Bronchial epithelial cell (primary cell): ENCODE results near the gene HMOX2. TPM values are rescaled to one million over a fixed set of nuclear protein-coding genes. Genes with fewer than 3 reads are reported as not detected.

Source experiments
- DNase-seq: peaks from one replicate; pipeline ENCODE4 v3.0.0-alpha.2; 2010; ENCODE audit warnings: low read depth
- FAIRE-seq: peaks from 2 replicates; lab custom pipeline; 2011; peaks lifted over from hg19 to GRCh38; lab: Jason Lieb, UNC
- H3K27me3 ChIP-seq: 2 replicates; pipeline ENCODE4 v1.5.1; 2011; ENCODE audit warnings: low read length; ENCODE audit not compliant: control insufficient read depth, insufficient read depth
- H3K36me3 ChIP-seq: 2 replicates; pipeline ENCODE4 v1.5.1; 2011; ENCODE audit warnings: low read length; ENCODE audit not compliant: control insufficient read depth, insufficient read depth
- H3K4me3 ChIP-seq: 2 replicates; pipeline ENCODE4 v1.5.1; 2011; ENCODE audit warnings: mild to moderate bottlenecking, low read depth, low read length, control low read depth
- total RNA-seq: library from RNA; depleted of rRNA; stranded (reverse); fragments of >200 nt; gene quantifications from 2 replicates; pipeline ENCODE4 v1.2.1, GENCODE V29; 2014
- TF ChIP-seq, protein P1 (sequence below): IDR thresholded peaks from 2 replicates; pipeline ENCODE4 v1.5.1; 2011; ENCODE audit warnings: mild to moderate bottlenecking, moderate library complexity, low read length, control low read depth, inconsistent platforms; ENCODE audit not compliant: insufficient read depth, severe bottlenecking

HMOX2 gene
- total RNA-seq, 1 donor from 2014 or later: 66.1 TPM

DNA sequence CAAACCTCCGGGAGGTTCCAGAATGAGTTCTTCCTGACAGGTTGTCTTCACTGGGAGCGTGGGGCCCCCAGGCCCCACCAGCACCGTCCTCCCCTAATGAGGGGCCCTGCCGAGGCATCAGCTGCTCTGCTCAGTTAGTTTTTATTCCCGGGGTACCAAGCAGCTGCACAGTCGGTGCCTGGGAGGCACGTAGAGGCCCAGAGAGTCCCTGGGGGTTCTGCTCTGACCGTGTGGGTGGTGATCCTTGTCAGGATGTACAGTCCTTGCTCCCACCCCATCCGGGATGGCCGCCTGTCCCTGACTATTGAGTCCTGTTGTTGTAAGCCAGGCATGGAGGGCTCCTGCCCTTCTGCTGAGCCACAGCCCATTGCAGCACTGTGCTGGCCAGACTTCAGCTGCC is 20.2 kb upstream of the HMOX2 start:
- Histone ChIP-seq H3K36me3 (peaks cover 24% of the 10 kb centered on the region), H3K4me3 (no peak overlapping the region), H3K27me3 (no peaks in the 10 kb centered on the region)
- DNase-seq: no peak
- TF ChIP-seq, protein P1, sequence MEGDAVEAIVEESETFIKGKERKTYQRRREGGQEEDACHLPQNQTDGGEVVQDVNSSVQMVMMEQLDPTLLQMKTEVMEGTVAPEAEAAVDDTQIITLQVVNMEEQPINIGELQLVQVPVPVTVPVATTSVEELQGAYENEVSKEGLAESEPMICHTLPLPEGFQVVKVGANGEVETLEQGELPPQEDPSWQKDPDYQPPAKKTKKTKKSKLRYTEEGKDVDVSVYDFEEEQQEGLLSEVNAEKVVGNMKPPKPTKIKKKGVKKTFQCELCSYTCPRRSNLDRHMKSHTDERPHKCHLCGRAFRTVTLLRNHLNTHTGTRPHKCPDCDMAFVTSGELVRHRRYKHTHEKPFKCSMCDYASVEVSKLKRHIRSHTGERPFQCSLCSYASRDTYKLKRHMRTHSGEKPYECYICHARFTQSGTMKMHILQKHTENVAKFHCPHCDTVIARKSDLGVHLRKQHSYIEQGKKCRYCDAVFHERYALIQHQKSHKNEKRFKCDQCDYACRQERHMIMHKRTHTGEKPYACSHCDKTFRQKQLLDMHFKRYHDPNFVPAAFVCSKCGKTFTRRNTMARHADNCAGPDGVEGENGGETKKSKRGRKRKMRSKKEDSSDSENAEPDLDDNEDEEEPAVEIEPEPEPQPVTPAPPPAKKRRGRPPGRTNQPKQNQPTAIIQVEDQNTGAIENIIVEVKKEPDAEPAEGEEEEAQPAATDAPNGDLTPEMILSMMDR: no peak
- no peak for FAIRE-seq

DNA sequence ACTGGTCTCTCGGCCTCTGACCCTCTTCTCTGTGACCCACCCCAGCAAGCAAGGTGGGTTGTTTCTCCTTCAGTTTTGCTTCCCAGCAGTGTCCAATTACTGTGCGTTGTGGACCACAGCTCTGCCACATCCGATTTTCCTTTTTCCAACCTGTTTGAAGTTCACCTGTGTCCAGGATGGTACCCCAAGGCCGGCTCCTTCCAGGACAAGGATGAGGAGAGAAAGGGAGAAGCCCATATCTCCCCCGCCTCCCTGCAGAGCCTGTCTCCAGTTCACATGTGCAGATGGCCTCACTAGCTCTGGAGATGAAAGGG is 15.3 kb upstream of the HMOX2 start:
- FAIRE-seq (no peak), DNase-seq (no peak)
- Histone ChIP-seq H3K4me3 (no peak overlapping the region), H3K36me3 (peaks cover 16% of the 10 kb centered on the region), H3K27me3 (no peaks in the 10 kb centered on the region)
- TF ChIP-seq, protein P1: no peak

DNA sequence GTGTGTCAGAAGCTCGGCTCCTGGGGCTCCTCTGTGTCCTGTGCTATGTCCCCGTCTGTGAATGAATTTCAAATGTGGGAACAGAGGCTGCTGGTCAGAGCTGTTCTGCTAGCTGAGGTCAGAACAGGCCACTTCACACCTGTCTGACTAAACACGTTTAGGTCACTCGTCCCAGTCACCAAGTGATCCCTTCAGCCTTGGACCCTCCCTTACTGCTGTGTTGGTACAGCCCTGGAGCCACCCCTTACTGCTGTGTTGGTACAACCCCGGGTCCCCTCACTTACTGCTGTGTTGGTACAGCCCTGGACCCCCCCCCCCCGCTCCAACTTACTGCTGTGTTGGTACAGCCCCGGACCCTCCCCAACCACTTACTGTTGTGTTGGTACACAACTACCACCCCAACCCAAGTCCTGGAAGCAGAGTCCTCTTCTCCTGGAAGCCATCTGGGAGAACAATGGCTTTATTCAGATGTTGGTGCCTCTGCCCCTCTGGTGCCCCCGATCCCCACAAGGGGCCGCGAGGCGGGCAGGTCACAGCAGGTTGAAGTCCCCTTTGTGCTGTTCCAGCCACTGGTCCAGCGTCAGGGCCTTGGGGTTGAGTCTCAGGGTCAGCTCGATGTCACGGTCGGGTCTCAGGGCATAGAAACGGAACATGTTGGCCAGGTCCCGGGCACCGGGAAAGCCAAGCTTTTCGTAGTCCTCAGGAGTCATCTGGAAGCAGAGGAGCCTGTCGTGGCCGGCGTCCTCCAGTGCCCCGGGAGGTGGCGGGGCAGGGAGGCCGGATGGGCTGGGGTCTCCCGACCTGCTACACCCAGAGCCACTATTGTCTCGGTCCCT is 14.7 kb upstream of the HMOX2 start:
- peak; percentile 68 for FAIRE-seq
- no peak overlapping the region for H3K4me3 ChIP-seq

DNA sequence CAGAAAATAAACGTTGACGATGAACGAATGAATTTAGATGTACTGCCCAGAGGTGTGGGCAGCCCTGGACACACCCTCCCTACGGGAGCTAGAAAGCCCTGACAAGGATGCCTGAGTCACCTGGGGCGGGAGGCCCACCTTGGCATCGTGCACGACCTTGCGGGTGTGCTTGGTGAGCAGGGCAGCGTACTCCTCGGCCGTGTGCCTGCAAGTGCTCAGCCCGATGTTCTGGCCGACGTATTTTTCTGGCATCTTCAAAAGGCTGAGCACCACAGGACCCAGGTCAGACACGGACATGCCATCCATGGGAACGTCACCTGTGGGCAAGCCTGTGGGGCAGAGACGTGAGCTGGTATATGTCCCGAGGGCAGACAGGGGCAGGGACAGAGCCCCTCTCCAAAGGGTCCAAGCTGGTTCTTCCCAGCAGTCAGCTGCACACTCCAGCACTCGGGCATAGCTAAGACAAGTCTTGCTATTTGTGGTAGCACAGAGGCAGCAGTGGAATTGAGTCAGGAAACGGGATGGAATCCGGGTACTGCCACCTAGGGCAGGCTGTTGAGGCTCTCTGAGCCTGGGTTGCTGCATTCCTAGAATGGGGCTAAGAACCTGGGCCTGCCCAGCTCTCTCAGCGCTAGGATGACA is 12.6 kb upstream of the HMOX2 start:
- TF ChIP-seq, protein P1: no peak
- Histone ChIP-seq H3K4me3 (no peak overlapping the region), H3K36me3 (peaks cover 16% of the 10 kb centered on the region), H3K27me3 (no peaks in the 10 kb centered on the region)
- FAIRE-seq: no peak
- no peak for DNase-seq

More for the DNA sequence above, 14.7 kb upstream of the HMOX2 start:
- TF ChIP-seq, protein P1: no peak
- H3K36me3 ChIP-seq: peaks cover 17% of the 10 kb centered on the region
- H3K27me3 ChIP-seq: no peaks in the 10 kb centered on the region
- DNase-seq: no peak

DNA sequence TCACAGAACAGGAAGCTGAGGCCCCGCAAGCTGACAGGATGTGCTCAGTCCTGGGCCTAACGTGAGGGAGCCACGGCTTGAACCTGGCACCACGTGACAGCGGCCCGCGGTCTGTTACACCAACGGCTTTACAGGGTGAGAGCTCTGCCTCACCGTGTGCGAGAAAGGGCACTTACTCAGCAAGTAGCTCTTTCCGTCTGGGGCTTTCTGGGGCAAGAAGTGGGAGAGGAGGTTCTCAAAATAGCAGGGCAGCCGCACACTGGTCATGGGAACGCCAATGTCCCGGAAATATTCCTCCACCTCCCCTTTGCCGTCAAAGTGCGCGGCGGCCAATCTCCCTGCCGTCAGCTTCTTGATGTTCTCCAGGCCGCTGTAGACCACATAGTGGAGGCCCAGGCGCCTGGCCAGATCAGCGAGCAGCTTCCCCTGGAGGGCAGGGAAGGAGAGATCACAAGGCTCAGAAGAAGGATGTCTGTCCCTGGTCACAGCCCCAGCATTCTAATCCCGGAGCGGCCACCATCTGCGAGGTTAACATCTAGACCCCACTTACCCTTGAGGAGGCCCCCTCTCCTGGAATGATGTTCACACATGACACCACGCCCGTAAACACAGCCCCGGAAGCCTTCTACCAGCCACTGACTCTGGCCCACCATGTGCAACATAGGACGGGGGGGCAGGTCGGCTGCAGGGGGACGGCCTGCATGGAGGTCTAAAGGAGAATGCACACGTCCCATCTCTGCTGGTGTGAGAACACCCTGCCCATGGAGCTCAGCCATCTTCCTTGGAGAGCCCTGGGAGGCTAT is 10.0 kb upstream of the HMOX2 start:
- TF ChIP-seq, protein P1: no peak
- Histone ChIP-seq H3K36me3 (peaks cover 20% of the 10 kb centered on the region), H3K4me3 (no peak overlapping the region), H3K27me3 (no peaks in the 10 kb centered on the region)
- DNase-seq (no peak), FAIRE-seq (no peak)
